Endothelial cell of umbilical vein (primary cell): ENCODE results near the gene AUTS2. TPM values are rescaled to one million over a fixed set of nuclear protein-coding genes. Genes with fewer than 3 reads are reported as not detected.

Experiments
- BruUV-seq: library from RNA; stranded (reverse); fragments of 400-500 nt; replicated peaks from 2 replicates; lab custom pipeline; 2021; lab: Mats Ljungman, UMichigan
- CTCF ChIA-PET: fragments of 300-600, 350-600 bp; sonication (Branson Sonifier 250); formaldehyde crosslinking; loops from one replicate; lab custom pipeline; 2021; ENCODE audit warnings: antibody characterized with exemption, inconsistent platforms; lab: Charles Lee
- POLR2A ChIA-PET: fragments of 300-600, 350-600 bp; sonication (Branson Sonifier 250); formaldehyde crosslinking; loops from one replicate; lab custom pipeline; 2021; ENCODE audit warnings: antibody characterized with exemption, inconsistent platforms; lab: Charles Lee
- DNase-seq: peaks from one replicate; pipeline ENCODE4 v3.0.0-alpha.2; 2011; ENCODE audit warnings: low read depth, low spot score
- FAIRE-seq: peaks from 2 replicates; lab custom pipeline; 2011; peaks lifted over from hg19 to GRCh38; lab: Jason Lieb, UNC
- H2AFZ ChIP-seq: 2 replicates; pipeline ENCODE4 v1.6.0; 2012; ENCODE audit warnings: low read depth, low read length, control low read depth, inconsistent platforms
- H3K27ac ChIP-seq: 2 replicates; pipeline ENCODE4 v1.5.1; 2011; ENCODE audit warnings: low read depth, mild to moderate bottlenecking, control low read depth, low read length, moderate library complexity; ENCODE audit not compliant: insufficient read depth
- H3K27me3 ChIP-seq, 2 experiments: 2 replicates each; pipeline versions ENCODE4 v1.6.0 to v1.6.1; 2011; ENCODE audit warnings: low read length in 2 of 2, mixed read lengths in 1 of 2; ENCODE audit not compliant: control insufficient read depth in 2 of 2, insufficient read depth in 2 of 2
- H3K36me3 ChIP-seq, 2 experiments: 2 replicates in 1 of 2; 3 replicates in 1 of 2; pipeline ENCODE4 v1.5.1; 2011; ENCODE audit warnings: low read length in 2 of 2, mild to moderate bottlenecking in 1 of 2, moderate library complexity in 1 of 2; ENCODE audit not compliant: control insufficient read depth in 2 of 2, insufficient read depth in 2 of 2; ENCODE audit errors: extremely low read depth in 1 of 2
- H3K4me1 ChIP-seq: 3 replicates; pipeline ENCODE4 v1.5.1; 2011; ENCODE audit warnings: mild to moderate bottlenecking, low read length; ENCODE audit not compliant: control insufficient read depth, insufficient read depth; ENCODE audit errors: extremely low read depth
- H3K4me2 ChIP-seq: 2 replicates; pipeline ENCODE4 v1.6.1; 2011; ENCODE audit warnings: low read length, control low read depth, mixed read lengths; ENCODE audit not compliant: insufficient read depth
- H3K4me3 ChIP-seq, 3 experiments: fragments of 200-600 bp in 1 of 3; sonication (generic), shearing (Covaris generic) in 1 of 3; replicated peaks in 1 of 3; 2 replicates each; pipeline ENCODE4 v1.5.1; 2011 to 2016; ENCODE audit warnings: control low read depth in 3 of 3, low read length in 3 of 3, mild to moderate bottlenecking in 2 of 3, inconsistent platforms in 1 of 3, low read depth in 1 of 3, moderate library complexity in 1 of 3; ENCODE audit not compliant: insufficient read depth in 1 of 3
- H3K79me2 ChIP-seq: 2 replicates; pipeline ENCODE4 v1.6.0; 2012; ENCODE audit warnings: low read length, inconsistent platforms; ENCODE audit not compliant: control insufficient read depth, insufficient read depth
- H3K9ac ChIP-seq: replicated peaks from 2 replicates; pipeline ENCODE3; 2011; ENCODE audit warnings: low read length, control low read depth; ENCODE audit not compliant: insufficient read depth; ENCODE audit errors: extremely low read depth
- H3K9me1 ChIP-seq: replicated peaks from 3 replicates; pipeline ENCODE4 v1.6.0; 2011; ENCODE audit warnings: mild to moderate bottlenecking, low read length; ENCODE audit not compliant: control insufficient read depth, insufficient read depth; ENCODE audit errors: extremely low read depth
- H3K9me3 ChIP-seq: replicated peaks from 2 replicates; pipeline ENCODE4 v1.5.1; 2012; ENCODE audit warnings: low read length, inconsistent platforms; ENCODE audit not compliant: control insufficient read depth, insufficient read depth
- H4K20me1 ChIP-seq: replicated peaks from 2 replicates; pipeline ENCODE3; 2011; ENCODE audit warnings: mild to moderate bottlenecking, low read length; ENCODE audit not compliant: control insufficient read depth, insufficient read depth; ENCODE audit errors: extremely low read depth
- FOS ChIP-seq: IDR thresholded peaks from 2 replicates; pipeline ENCODE4 v1.6.1; 2011; ENCODE audit warnings: mild to moderate bottlenecking, low read length, moderate library complexity, borderline replicate concordance; ENCODE audit not compliant: insufficient read depth
- GATA2 ChIP-seq: IDR thresholded peaks from 2 replicates; pipeline ENCODE4 v1.7.0; 2011; ENCODE audit warnings: low read depth, mild to moderate bottlenecking, moderate library complexity, mixed read lengths, low read length; ENCODE audit not compliant: insufficient read length, insufficient read depth
- JUN ChIP-seq: IDR thresholded peaks from 2 replicates; pipeline ENCODE4 v1.6.1; 2011; ENCODE audit warnings: borderline replicate concordance, low read depth; ENCODE audit not compliant: insufficient read length, insufficient read depth
- MAX ChIP-seq: IDR thresholded peaks from 2 replicates; pipeline ENCODE4 v1.6.1; 2011; ENCODE audit not compliant: insufficient read depth, insufficient read length
- MYC ChIP-seq: IDR thresholded peaks from one replicate; pipeline ENCODE4 v1.6.1; 2011; ENCODE audit warnings: mild to moderate bottlenecking, low read depth, low read length
- POLR2A ChIP-seq: IDR thresholded peaks from 2 replicates; pipeline ENCODE4 v1.6.1; 2012; ENCODE audit warnings: low read depth, mild to moderate bottlenecking, control low read depth, low read length
- POLR2AphosphoS5 ChIP-seq: IDR thresholded peaks from 2 replicates; pipeline ENCODE4 v1.6.1; 2012; ENCODE audit warnings: low read depth, mild to moderate bottlenecking, control low read depth, low read length, moderate library complexity; ENCODE audit not compliant: insufficient read depth
- dilution Hi-C: fragments of 300-500 bp; cut with MboI; formaldehyde crosslinking; loops from one replicate; pipeline ENCODE4 v1.15.0; 2019; ENCODE audit warnings: low sequenced_read_pairs; ENCODE audit not compliant: extremely low pct_ligation_motif_present
- intact Hi-C: fragments of 100-400 bp; cut with micrococcal nuclease; formaldehyde crosslinking; loops from one replicate; pipeline ENCODE4 v1.10.0; 2022
- polyA plus RNA-seq, 4 experiments: library from polyadenylated mRNA; depleted of rRNA in 3 of 4; stranded (reverse) in 3 of 4; unstranded in 1 of 4; fragments of >200 nt; gene quantifications; 2 replicates each; pipeline versions ENCODE4 v1.2.1 to v1.2.3, GENCODE V29; 2011 to 2012; ENCODE audit warnings: missing spikeins in 1 of 4
- total RNA-seq: library from RNA; stranded (reverse); gene quantifications from 2 replicates; pipeline ENCODE4 v1.2.3, GENCODE V29; 2021

AUTS2 gene
- total and polyA plus RNA-seq, 2 donors (not counting 3 experiments of a cell fraction or from before 2014, with no cell fraction given) = 0.59 to 8.0 TPM

DNA sequence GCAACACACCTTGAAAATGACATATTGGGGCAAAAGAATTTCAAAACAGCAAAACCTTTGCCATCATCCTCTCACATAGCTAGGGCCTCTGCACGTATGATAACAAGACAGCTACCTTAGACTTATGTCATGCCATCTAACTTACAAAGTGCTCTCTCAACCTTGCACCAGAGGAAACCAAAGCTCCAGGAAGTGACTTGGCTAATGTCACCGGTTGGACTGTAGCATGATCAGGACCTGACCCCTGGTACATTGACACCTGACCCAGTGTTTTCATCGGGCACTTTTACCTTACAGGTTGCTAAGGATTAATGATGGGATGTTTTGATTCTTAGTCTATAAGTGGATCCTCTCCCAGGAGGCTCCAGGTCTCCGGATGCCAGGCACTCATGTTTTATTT, 1003.8 kb downstream of the AUTS2 start:
- TF ChIP-seq MAX = no peak
- TF ChIP-seq POLR2A = no peak
- TF ChIP-seq MYC = no peak
- TF ChIP-seq JUN = no peak
- TF ChIP-seq FOS = no peak
- TF ChIP-seq POLR2AphosphoS5 = no peak
- no peak for TF ChIP-seq GATA2
- Histone ChIP-seq H3K79me2 (no peaks in the 10 kb centered on the region), H3K9me3 (peaks cover 2% of the 10 kb centered on the region), H3K27me3 (no peaks in the 10 kb centered on the region), H3K27ac (no peak overlapping the region), H3K36me3 (no peaks in the 10 kb centered on the region), H3K4me1 (no peaks in the 10 kb centered on the region), H3K4me2 (no peak overlapping the region), H3K9me1 (no peaks in the 10 kb centered on the region), H2AFZ (no peak overlapping the region), H4K20me1 (no peaks in the 10 kb centered on the region), H3K4me3 (no peak overlapping the region), H3K9ac (no peak overlapping the region)
- DNase-seq (no peak), FAIRE-seq (no peak)
- CTCF ChIA-PET = no interaction called here
- POLR2A ChIA-PET = no interaction called here
- no TSS peak for BruUV-seq
- dilution Hi-C loops (no loop called here), intact Hi-C loops (no loop called here)

- FAIRE-seq = no peak
- no peaks in the 10 kb centered on the region for H3K36me3 ChIP-seq
- no peaks in the 10 kb centered on the region for H3K79me2 ChIP-seq
- H3K9me3 ChIP-seq = peaks cover 5% of the 10 kb centered on the region
- intact Hi-C loops = no loop called here
- no peak for TF ChIP-seq JUN
- dilution Hi-C loops = no loop called here
- DNase-seq = no peak
- H3K27ac ChIP-seq = no peak overlapping the region
- H2AFZ ChIP-seq = no peak overlapping the region
- H3K4me3 ChIP-seq = no peak overlapping the region
- no peaks in the 10 kb centered on the region for H3K4me1 ChIP-seq
- H3K27me3 ChIP-seq = no peaks in the 10 kb centered on the region
- POLR2A ChIA-PET = no interaction called here
- no peaks in the 10 kb centered on the region for H3K9me1 ChIP-seq
- H4K20me1 ChIP-seq = no peaks in the 10 kb centered on the region
- no peak overlapping the region for H3K4me2 ChIP-seq
- CTCF ChIA-PET = no interaction called here
- no peak overlapping the region for H3K9ac ChIP-seq
- no TSS peak for BruUV-seq
These were observed 1009.0 kb downstream of the AUTS2 start for GRCh38 chr7:70607281-70607680.
